Measurements from ENCODE around the gene MGAT3.
"Not testable (repeated sequence)": the region's sequence is repeated elsewhere in the genome, so short reads cannot be mapped to it uniquely, and the experiment has no call there.

Gene MGAT3

GRCh38 chr22:39514373-39514973, 57.7 kb downstream of the MGAT3 start:
- Histone ChIP-seq H3K27me3 (ENCODE audit: insufficient read depth, low read length) (no peaks in the 10 kb centered on the region), H3K27ac (ENCODE audit: low read depth, low read length) (no peak overlapping the region), H3K36me3 (ENCODE audit: insufficient read depth, low read length) (no peaks in the 10 kb centered on the region), H3K4me1 (ENCODE audit: control insufficient read depth, insufficient read depth, low read length, unreplicated experiment) (peaks cover 27% of the 10 kb centered on the region), H2AFZ (ENCODE audit: low read length, unreplicated experiment) (no peak overlapping the region), H3K4me3 (ENCODE audit: low read depth, low read length) (no peak overlapping the region), H3K79me2 (ENCODE audit: control insufficient read depth, insufficient read depth, low read length, unreplicated experiment) (peaks cover 4% of the 10 kb centered on the region)

DNA sequence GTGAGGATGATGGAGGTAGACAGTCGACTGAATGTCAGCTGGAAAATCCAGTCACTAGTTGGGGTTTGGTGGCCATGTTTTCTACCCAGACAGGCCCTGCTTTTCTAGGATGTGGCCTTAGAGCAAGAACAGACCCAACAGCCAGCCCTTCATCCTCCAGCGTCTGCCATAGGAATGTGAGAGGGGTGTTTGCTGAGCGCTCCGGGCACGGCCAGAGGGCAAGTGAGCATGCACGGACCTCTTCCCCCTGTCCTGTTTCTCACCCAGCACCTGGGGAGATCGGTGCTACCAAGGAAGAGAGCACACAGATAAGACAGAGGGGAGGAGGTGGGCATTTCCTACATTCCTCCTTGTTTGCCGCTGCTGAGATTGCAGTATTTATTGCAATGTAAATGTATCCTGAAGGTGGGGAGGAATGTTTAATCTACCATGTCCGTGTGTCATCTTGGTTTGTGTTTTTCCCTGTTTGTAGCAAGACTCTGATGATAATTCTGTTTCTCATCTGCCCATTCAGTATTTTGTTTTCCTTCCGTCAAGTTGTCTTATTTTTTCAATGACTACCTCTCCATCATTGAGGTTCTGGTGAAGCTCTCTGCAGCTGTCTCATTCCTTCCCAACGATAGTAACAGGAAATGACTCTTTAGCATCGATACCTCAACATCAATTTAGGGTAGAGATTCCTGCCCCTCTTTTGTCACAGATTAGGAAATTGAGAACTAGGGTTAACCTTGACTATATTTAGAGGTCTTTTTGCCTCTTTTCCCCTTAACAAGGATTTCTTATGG, 58.6 kb downstream of the MGAT3 start:
- peak overlapping the region; percentile 65 for H3K27ac ChIP-seq (ENCODE audit: low read depth, low read length)
- H3K4me1 ChIP-seq (ENCODE audit: control insufficient read depth, insufficient read depth, low read length, unreplicated experiment): peaks cover 27% of the 10 kb centered on the region
- H3K36me3 ChIP-seq (ENCODE audit: insufficient read depth, low read length): no peaks in the 10 kb centered on the region
- H2AFZ ChIP-seq (ENCODE audit: low read length, unreplicated experiment): no peak overlapping the region
- H3K27me3 ChIP-seq (ENCODE audit: insufficient read depth, low read length): no peaks in the 10 kb centered on the region
- H3K4me3 ChIP-seq (ENCODE audit: low read depth, low read length): no peak overlapping the region
- peaks cover 4% of the 10 kb centered on the region for H3K79me2 ChIP-seq (ENCODE audit: control insufficient read depth, insufficient read depth, low read length, unreplicated experiment)

GRCh38 chr22:39517470-39517869, 60.7 kb downstream of the MGAT3 start:
- peaks cover 21% of the 10 kb centered on the region for H3K79me2 ChIP-seq (ENCODE audit: control insufficient read depth, insufficient read depth, low read length, unreplicated experiment)
- H3K4me3 ChIP-seq (ENCODE audit: low read depth, low read length): no peak overlapping the region
- no peak overlapping the region for H2AFZ ChIP-seq (ENCODE audit: low read length, unreplicated experiment)
- H3K36me3 ChIP-seq (ENCODE audit: insufficient read depth, low read length): peaks cover 12% of the 10 kb centered on the region
- peaks cover 27% of the 10 kb centered on the region for H3K4me1 ChIP-seq (ENCODE audit: control insufficient read depth, insufficient read depth, low read length, unreplicated experiment)
- H3K27me3 ChIP-seq (ENCODE audit: insufficient read depth, low read length): no peaks in the 10 kb centered on the region
- H3K27ac ChIP-seq (ENCODE audit: low read depth, low read length): no peak overlapping the region; the same call in 1 of the 2 replicates

- Histone ChIP-seq H2AFZ (ENCODE audit: low read length, unreplicated experiment) (no peak overlapping the region), H3K27me3 (ENCODE audit: insufficient read depth, low read length) (no peaks in the 10 kb centered on the region), H3K4me1 (ENCODE audit: control insufficient read depth, insufficient read depth, low read length, unreplicated experiment) (peaks cover 27% of the 10 kb centered on the region), H3K27ac (ENCODE audit: low read depth, low read length) (peak overlapping the region; percentile 99), H3K36me3 (ENCODE audit: insufficient read depth, low read length) (peaks cover 17% of the 10 kb centered on the region), H3K4me3 (ENCODE audit: low read depth, low read length) (peak overlapping the region; percentile 96; the same call in 1 of the 2 replicates), H3K79me2 (ENCODE audit: control insufficient read depth, insufficient read depth, low read length, unreplicated experiment) (peaks cover 26% of the 10 kb centered on the region)
These were observed 61.5 kb downstream of the MGAT3 start for GRCh38 chr22:39518144-39518786.

GRCh38 chr22:39518996-39519680, 62.3 kb downstream of the MGAT3 start:
- Histone ChIP-seq H3K27me3 (ENCODE audit: insufficient read depth, low read length) (no peaks in the 10 kb centered on the region), H3K79me2 (ENCODE audit: control insufficient read depth, insufficient read depth, low read length, unreplicated experiment) (peaks cover 26% of the 10 kb centered on the region), H3K27ac (ENCODE audit: low read depth, low read length) (peak overlapping the region; percentile 99), H2AFZ (ENCODE audit: low read length, unreplicated experiment) (peak overlapping the region; percentile 66), H3K4me3 (ENCODE audit: low read depth, low read length) (peak overlapping the region; percentile 96), H3K4me1 (ENCODE audit: control insufficient read depth, insufficient read depth, low read length, unreplicated experiment) (peaks cover 27% of the 10 kb centered on the region), H3K36me3 (ENCODE audit: insufficient read depth, low read length) (peaks cover 18% of the 10 kb centered on the region)

DNA sequence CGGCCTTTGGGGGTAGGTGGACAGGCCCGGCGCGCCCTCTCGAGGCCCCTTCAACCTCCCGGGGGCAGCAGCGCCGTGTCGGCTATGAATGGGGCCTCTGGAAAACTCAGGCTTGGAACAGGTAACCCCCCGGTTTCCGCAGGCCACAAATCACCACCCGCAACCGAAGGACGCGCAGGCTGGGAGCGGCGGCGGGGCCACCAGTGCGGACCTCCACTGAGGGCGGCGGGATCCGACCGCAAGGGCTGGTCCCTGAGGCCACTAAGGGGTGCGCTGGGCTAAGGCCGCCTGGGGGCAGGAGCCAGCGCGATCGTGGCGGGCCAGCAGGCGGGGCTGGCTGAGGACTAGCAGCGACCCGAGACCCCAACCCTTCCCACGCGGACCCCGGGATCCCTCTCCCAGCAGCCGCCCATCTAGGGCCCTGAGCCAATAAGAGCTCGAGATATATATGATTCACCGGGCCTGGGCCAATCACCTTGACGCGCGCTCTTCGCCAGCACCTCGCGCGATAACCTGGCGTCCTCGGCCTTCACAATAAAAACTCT, 62.9 kb downstream of the MGAT3 start:
- Histone ChIP-seq H3K79me2 (ENCODE audit: control insufficient read depth, insufficient read depth, low read length, unreplicated experiment) (peaks cover 26% of the 10 kb centered on the region), H3K4me1 (ENCODE audit: control insufficient read depth, insufficient read depth, low read length, unreplicated experiment) (peaks cover 27% of the 10 kb centered on the region), H3K36me3 (ENCODE audit: insufficient read depth, low read length) (peaks cover 18% of the 10 kb centered on the region), H2AFZ (ENCODE audit: low read length, unreplicated experiment) (peak overlapping the region; percentile 66), H3K27me3 (ENCODE audit: insufficient read depth, low read length) (no peaks in the 10 kb centered on the region), H3K4me3 (ENCODE audit: low read depth, low read length) (peak overlapping the region; percentile 96), H3K27ac (ENCODE audit: low read depth, low read length) (peak overlapping the region; percentile 99)

- H3K36me3 ChIP-seq (ENCODE audit: insufficient read depth, low read length): peaks cover 18% of the 10 kb centered on the region
- H2AFZ ChIP-seq (ENCODE audit: low read length, unreplicated experiment): peak within 1 kb of the TSS; percentile 81
- peaks cover 26% of the 10 kb centered on the region for H3K79me2 ChIP-seq (ENCODE audit: control insufficient read depth, insufficient read depth, low read length, unreplicated experiment)
These were observed 63.7 kb downstream of the MGAT3 start, which contains the start of gene ATF4 for GRCh38 chr22:39520226-39521105. ATF4 (plus strand) TSS chr22:39520562; CDS start chr22:39521446, 884 bp downstream.

GRCh38 chr22:39521106-39521885, 64.5 kb downstream of the MGAT3 start:
- H3K79me2 ChIP-seq (ENCODE audit: control insufficient read depth, insufficient read depth, low read length, unreplicated experiment): peaks cover 26% of the 10 kb centered on the region
- H3K4me3 ChIP-seq (ENCODE audit: low read depth, low read length): peak overlapping the region; percentile 96
- H3K36me3 ChIP-seq (ENCODE audit: insufficient read depth, low read length): peaks cover 18% of the 10 kb centered on the region
- H2AFZ ChIP-seq (ENCODE audit: low read length, unreplicated experiment); H3K27me3 ChIP-seq (ENCODE audit: insufficient read depth, low read length): not testable (repeated sequence)
- peaks cover 15% of the 10 kb centered on the region for H3K4me1 ChIP-seq (ENCODE audit: control insufficient read depth, insufficient read depth, low read length, unreplicated experiment)
- H3K27ac ChIP-seq (ENCODE audit: low read depth, low read length): peak overlapping the region; percentile 99

More at GRCh38 chr22:39520226-39521105, 63.7 kb downstream of the MGAT3 start, which contains the start of gene ATF4:
- peaks cover 21% of the 10 kb centered on the region for H3K4me1 ChIP-seq (ENCODE audit: control insufficient read depth, insufficient read depth, low read length, unreplicated experiment)
- H3K27me3 ChIP-seq (ENCODE audit: insufficient read depth, low read length): no peaks in the 10 kb centered on the region
- H3K4me3 ChIP-seq (ENCODE audit: low read depth, low read length): peak within 1 kb of the TSS; percentile 96
- H3K27ac ChIP-seq (ENCODE audit: low read depth, low read length): peak within 1 kb of the TSS; percentile 99

DNA sequence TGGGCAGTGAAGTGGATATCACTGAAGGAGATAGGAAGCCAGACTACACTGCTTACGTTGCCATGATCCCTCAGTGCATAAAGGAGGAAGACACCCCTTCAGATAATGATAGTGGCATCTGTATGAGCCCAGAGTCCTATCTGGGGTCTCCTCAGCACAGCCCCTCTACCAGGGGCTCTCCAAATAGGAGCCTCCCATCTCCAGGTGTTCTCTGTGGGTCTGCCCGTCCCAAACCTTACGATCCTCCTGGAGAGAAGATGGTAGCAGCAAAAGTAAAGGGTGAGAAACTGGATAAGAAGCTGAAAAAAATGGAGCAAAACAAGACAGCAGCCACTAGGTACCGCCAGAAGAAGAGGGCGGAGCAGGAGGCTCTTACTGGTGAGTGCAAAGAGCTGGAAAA, 65.3 kb downstream of the MGAT3 start:
- Histone ChIP-seq H3K27ac (ENCODE audit: low read depth, low read length) (peak overlapping the region; percentile 99), H3K36me3 (ENCODE audit: insufficient read depth, low read length) (peaks cover 18% of the 10 kb centered on the region), H3K4me1 (ENCODE audit: control insufficient read depth, insufficient read depth, low read length, unreplicated experiment) (peaks cover 15% of the 10 kb centered on the region), H3K79me2 (ENCODE audit: control insufficient read depth, insufficient read depth, low read length, unreplicated experiment) (peaks cover 26% of the 10 kb centered on the region), H3K4me3 (ENCODE audit: low read depth, low read length) (peak overlapping the region; percentile 96)
- H3K27me3 ChIP-seq (ENCODE audit: insufficient read depth, low read length); H2AFZ ChIP-seq (ENCODE audit: low read length, unreplicated experiment): not testable (repeated sequence)

Measured in ACC112 (cell line).